Right atrium auricular region (tissue), 2 donors: ENCODE results near the gene APOC4. TPM values are rescaled to one million over a fixed set of nuclear protein-coding genes. Genes with fewer than 3 reads are reported as not detected.
"Not testable (repeated sequence)": the region's sequence is repeated elsewhere in the genome, so short reads cannot be mapped to it uniquely, and the experiment has no call there.

Experiments
- DNase-seq: peaks from one replicate; pipeline ENCODE4 v3.0.0-alpha.2; 2019; ENCODE audit warnings: low spot score
- H3K27ac ChIP-seq, 2 donors: fragments of 200-600 bp; sonication (generic); 1 replicate in 1 of 2; 2 replicates in 1 of 2; pipeline ENCODE4 v1.5.1; 2016 to 2019
- H3K27me3 ChIP-seq, 2 donors: fragments of 200-600 bp; sonication (generic); one replicate each; pipeline versions ENCODE4 v1.5.1 to v1.6.0; 2017 to 2019
- H3K36me3 ChIP-seq: fragments of 200-600 bp; sonication (generic); one replicate; pipeline ENCODE4 v1.5.1; 2016
- H3K4me1 ChIP-seq, 2 donors: fragments of 200-600 bp; sonication (generic); one replicate each; pipeline versions ENCODE4 v1.5.1 to v1.6.0; 2017 to 2019
- H3K4me3 ChIP-seq, 2 donors: fragments of 200-600 bp; sonication (generic); 1 replicate in 1 of 2; 2 replicates in 1 of 2; pipeline ENCODE4 v1.5.1; 2017 to 2019; ENCODE audit warnings: mild to moderate bottlenecking in 1 of 2, moderate library complexity in 1 of 2
- H3K9me3 ChIP-seq, 2 donors: fragments of 200-600 bp; sonication (generic); one replicate each; pipeline ENCODE4 v1.5.1; 2019
- total RNA-seq, 2 donors: library from RNA; depleted of rRNA; stranded (reverse); fragments of >200 nt; gene quantifications; one replicate each; pipeline ENCODE4 v1.1.0, GENCODE V29; 2016
- TF ChIP-seq, protein P1 (sequence below), 2 donors: fragments of 200-600 bp; sonication (generic); IDR thresholded peaks; one replicate each; pipeline ENCODE4 v1.5.1; 2019; ENCODE audit warnings: antibody characterized with exemption in 2 of 2

The APOC4 gene
- total RNA-seq, 2 donors from 2014 or later: not detected

DNA sequence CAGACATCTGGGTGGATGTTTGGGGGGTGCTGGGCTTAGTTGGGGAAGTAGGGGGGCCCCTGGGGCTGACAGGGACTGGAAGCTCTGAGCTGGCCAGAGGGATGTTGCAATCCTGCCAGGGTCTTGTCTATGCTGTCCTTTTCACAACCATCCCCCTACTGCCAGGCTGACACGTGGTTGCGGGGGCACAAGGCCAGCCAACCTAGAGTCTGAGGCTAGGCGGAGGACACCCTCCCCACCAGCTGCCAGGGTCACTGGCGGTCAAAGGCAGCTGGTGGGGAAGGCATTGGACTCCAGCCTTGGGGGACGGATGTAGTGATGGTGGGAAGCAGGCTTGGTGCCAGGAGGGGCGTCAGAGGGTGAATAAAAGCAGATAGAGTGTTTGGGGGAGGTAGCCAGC, 29.2 kb upstream of the APOC4 start:
- Histone ChIP-seq H3K27me3 (no peaks in the 10 kb centered on the region), H3K27ac (no peak overlapping the region), H3K9me3 (no peaks in the 10 kb centered on the region), H3K4me1 (peaks cover 0 to 17% of the 10 kb centered on the region in 2 donors), H3K36me3 (no peaks in the 10 kb centered on the region), H3K4me3 (no peak overlapping the region)
- DNase-seq: no peak
- TF ChIP-seq, protein P1, sequence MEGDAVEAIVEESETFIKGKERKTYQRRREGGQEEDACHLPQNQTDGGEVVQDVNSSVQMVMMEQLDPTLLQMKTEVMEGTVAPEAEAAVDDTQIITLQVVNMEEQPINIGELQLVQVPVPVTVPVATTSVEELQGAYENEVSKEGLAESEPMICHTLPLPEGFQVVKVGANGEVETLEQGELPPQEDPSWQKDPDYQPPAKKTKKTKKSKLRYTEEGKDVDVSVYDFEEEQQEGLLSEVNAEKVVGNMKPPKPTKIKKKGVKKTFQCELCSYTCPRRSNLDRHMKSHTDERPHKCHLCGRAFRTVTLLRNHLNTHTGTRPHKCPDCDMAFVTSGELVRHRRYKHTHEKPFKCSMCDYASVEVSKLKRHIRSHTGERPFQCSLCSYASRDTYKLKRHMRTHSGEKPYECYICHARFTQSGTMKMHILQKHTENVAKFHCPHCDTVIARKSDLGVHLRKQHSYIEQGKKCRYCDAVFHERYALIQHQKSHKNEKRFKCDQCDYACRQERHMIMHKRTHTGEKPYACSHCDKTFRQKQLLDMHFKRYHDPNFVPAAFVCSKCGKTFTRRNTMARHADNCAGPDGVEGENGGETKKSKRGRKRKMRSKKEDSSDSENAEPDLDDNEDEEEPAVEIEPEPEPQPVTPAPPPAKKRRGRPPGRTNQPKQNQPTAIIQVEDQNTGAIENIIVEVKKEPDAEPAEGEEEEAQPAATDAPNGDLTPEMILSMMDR (IDR thresholded peaks at IDR 0.05): no peak

DNA sequence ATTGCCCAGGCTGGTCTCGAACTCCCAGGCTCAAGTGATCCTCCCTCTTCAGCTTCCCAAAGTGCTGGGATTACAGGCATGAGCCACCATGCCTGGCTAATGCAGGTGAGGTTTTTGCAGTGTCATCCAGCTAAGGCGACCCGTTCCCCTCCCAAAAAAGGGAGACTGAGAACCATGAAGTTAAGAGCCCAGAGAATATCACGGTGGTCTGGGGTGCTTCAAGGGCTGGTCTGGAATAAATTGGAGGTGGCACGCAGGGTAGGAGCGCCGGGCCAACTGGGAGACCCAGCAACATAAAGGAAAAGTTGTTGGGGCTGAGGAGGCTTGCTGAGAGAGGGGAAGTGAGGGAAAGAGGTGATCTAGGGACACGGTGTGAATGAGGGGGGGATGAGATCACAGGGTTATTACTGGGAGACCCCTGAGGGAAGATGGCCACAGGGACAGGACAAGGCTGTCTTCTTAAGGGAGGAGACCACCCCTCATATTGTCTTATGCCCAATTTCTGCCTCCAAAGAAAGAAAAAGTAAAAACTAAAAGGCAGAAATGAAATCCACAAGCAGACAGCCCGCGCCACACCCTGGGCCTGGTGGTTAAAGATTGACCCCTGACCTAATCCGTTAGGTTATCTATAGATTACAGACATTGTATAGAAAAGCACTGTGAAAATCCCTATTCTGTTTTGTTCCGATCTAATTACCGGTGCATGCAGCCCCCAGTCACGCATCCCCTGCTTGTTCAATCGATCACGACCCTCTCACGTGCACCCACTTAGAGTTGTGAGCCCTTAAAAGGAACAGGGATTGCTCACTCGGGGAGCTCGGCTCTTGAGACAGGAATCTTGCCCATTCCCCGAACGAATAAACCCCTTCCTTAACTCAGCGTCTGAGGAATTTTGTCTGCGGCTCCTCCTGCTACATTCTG, 28.3 kb upstream of the APOC4 start:
- H3K27me3 ChIP-seq, H3K9me3 ChIP-seq, H3K36me3 ChIP-seq, DNase-seq, H3K4me3 ChIP-seq, H3K27ac ChIP-seq: not testable (repeated sequence)
- H3K4me1 ChIP-seq: peaks cover 0 to 17% of the 10 kb centered on the region in 2 donors

DNA sequence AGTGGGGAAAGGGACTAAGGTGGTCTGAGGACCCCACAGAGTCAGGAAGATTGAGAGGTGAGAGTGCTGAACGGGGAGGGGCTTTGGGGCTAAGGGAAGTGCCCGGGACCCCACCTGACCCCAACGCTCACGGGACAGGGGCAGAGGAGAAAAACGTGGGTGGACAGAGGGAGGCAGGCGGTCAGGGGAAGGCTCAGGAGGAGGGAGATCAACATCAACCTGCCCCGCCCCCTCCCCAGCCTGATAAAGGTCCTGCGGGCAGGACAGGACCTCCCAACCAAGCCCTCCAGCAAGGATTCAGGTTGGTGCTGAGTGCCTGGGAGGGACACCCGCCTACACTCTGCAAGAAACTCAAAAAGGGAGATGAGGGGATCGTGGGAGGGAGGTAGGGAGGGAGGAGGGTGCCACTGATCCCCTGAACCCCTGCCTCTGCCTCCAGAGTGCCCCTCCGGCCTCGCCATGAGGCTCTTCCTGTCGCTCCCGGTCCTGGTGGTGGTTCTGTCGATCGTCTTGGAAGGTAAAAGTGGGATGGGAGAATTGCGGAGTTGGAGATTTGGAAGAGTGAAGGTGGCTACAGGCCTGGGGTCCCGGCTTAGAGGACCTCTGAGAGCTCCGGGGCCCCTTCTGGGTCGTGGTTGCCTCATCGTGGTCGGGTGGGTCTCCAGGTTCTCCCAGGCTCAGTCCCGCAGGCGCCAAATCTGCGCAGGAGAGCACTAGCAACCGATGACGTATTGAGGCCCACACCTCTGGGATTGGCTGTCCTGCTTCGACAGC, 27.4 kb upstream of the APOC4 start, which contains the start of gene APOC1:
Gene APOC1 (plus strand): TSS at position 176 of the 774 bp plus-strand sequence. CDS start 284 bp downstream, at position 460.
- peak; percentile 94 for DNase-seq
- Histone ChIP-seq H3K27ac (peak within 1 kb of the TSS in 1 of 2 donors; percentile 10), H3K4me1 (peaks cover 0 to 17% of the 10 kb centered on the region in 2 donors), H3K4me3 (peak within 1 kb of the TSS; percentile 51 to 53)
- not testable (repeated sequence) for H3K27me3 ChIP-seq, H3K9me3 ChIP-seq, H3K36me3 ChIP-seq

DNA sequence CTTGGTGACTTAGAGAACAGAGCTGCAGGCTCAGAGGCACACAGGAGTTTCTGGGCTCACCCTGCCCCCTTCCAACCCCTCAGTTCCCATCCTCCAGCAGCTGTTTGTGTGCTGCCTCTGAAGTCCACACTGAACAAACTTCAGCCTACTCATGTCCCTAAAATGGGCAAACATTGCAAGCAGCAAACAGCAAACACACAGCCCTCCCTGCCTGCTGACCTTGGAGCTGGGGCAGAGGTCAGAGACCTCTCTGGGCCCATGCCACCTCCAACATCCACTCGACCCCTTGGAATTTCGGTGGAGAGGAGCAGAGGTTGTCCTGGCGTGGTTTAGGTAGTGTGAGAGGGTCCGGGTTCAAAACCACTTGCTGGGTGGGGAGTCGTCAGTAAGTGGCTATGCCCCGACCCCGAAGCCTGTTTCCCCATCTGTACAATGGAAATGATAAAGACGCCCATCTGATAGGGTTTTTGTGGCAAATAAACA, 17.8 kb upstream of the APOC4 start:
- no peaks in the 10 kb centered on the region for H3K27me3 ChIP-seq

DNA sequence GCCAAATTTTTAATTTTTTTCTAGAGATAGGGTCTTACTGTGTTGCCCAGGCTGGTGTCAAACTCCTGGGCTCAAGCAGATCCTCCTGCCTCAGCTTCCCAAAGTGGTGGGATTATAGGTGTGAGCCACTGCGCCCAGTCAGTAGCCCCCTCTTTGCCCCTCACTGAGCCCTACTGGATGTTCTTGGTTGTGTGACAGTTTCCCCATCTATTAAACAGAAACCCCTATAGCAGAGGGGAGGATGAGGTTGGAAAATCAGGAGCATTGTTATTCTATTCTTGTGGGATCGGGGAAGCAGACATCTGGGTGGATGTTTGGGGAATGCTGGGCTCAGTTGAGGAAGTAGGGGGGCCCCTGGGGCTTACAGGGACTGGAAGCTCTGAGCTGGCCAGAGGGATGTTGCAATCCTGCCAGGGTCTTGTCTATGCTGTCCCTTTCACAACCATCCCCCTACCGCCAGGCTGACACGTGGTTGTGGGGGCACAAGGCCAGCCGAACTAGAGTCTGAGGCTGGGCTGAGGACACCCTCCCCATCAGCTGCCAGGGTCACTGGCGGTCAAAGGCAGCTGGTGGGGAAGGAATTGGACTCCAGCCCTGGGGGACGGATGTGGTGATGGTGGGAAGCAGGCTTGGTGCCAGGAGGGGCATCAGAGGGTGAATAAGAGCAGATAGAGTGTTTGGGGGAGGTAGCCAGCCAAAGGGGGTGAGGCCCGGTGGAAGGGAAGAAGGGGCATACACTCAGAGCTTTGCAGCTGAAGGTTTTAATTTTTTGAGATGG, 16.7 kb upstream of the APOC4 start:
- no peak overlapping the region for H3K4me3 ChIP-seq
- H3K27me3 ChIP-seq: no peaks in the 10 kb centered on the region
- DNase-seq: peak; percentile 93
- peak overlapping the region in 1 of 2 donors; percentile 9 for H3K27ac ChIP-seq
- peaks cover 0 to 32% of the 10 kb centered on the region in 2 donors for H3K4me1 ChIP-seq
- TF ChIP-seq, protein P1 (IDR thresholded peaks at IDR 0.05): no peak
- H3K36me3 ChIP-seq: no peaks in the 10 kb centered on the region
- H3K9me3 ChIP-seq: no peaks in the 10 kb centered on the region

More for the DNA sequence above, 17.8 kb upstream of the APOC4 start:
- Histone ChIP-seq H3K4me1 (peaks cover 0 to 32% of the 10 kb centered on the region in 2 donors), H3K36me3 (no peaks in the 10 kb centered on the region), H3K9me3 (no peaks in the 10 kb centered on the region), H3K27ac (no peak overlapping the region), H3K4me3 (no peak overlapping the region)
- TF ChIP-seq, protein P1 (IDR thresholded peaks at IDR 0.05): no peak
- no peak for DNase-seq

DNA sequence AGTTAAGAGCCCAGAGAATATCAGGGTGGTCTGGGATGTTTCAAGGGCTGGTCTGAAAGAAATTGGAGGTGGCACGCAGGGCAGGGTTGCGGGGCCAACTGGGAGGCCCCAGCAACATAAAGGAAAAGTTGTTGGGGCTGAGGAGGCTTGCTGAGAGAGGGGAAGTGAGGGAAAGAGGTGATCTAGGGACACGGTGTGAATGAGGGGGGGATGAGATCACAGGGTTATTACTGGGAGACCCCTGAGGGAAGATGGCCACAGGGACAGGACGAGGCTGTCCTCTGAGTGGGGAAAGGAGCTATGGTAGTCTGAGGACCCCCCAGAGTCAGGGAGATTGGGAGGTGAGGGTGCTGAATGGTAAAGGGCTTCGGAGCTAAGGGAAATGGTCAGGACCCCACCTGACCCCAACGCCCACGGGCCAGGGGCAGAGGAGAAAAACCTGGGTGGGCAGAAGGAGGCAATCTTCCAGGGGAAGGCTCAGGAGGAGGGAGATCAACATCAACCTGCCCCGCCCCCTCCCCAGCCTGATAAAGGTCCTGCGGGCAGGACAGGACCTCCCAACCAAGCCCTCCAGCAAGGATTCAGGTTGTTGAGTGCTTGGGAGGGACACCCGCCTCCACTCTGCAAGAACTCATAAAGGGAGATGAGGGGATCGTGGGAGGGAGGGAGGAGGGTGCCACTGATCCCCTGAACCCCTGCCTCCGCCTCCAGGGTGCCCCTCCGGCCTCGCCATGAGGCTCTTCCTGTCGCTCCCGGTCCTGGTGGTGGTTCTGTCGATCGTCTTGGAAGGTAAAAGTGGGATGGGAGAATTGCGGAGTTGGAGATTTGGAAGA, 15.6 kb upstream of the APOC4 start:
- not testable (repeated sequence) for H3K9me3 ChIP-seq, H3K27me3 ChIP-seq, DNase-seq, H3K27ac ChIP-seq, H3K36me3 ChIP-seq
- Histone ChIP-seq H3K4me1 (peaks cover 0 to 32% of the 10 kb centered on the region in 2 donors), H3K4me3 (peak overlapping the region in 1 of 2 donors; percentile 17)
